ENCODE results near the gene DNAH14.

DNA sequence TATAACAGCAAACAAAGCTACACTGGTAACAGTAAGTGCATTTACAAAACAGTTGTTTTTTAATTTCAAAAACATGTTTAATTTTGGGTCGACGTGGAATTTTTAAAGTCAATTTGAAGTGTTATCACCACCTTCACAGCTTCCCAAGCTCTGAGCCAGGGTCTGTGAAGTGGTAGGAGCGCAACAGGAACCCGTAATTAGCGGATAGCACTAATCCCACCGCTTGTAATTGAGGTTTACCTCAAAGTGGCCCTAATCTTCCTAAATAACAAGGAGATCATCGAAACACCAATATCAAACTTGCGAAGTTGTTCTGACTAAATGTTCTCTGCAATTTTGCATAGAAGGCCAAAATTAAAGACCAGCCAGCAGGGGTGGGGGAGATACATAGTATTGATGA is 479.6 kb downstream of the DNAH14 start:
- TF ChIP-seq EZH2 (IDR thresholded peaks at IDR 0.05; ENCODE audit: low read length) = no peak
- TF ChIP-seq, protein P1, sequence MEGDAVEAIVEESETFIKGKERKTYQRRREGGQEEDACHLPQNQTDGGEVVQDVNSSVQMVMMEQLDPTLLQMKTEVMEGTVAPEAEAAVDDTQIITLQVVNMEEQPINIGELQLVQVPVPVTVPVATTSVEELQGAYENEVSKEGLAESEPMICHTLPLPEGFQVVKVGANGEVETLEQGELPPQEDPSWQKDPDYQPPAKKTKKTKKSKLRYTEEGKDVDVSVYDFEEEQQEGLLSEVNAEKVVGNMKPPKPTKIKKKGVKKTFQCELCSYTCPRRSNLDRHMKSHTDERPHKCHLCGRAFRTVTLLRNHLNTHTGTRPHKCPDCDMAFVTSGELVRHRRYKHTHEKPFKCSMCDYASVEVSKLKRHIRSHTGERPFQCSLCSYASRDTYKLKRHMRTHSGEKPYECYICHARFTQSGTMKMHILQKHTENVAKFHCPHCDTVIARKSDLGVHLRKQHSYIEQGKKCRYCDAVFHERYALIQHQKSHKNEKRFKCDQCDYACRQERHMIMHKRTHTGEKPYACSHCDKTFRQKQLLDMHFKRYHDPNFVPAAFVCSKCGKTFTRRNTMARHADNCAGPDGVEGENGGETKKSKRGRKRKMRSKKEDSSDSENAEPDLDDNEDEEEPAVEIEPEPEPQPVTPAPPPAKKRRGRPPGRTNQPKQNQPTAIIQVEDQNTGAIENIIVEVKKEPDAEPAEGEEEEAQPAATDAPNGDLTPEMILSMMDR (optimal IDR thresholded peaks at IDR 0.05 in 1 of 3, IDR thresholded peaks at IDR 0.05 in 1 of 3, conservative IDR thresholded peaks at IDR 0.05 in 1 of 3; ENCODE audit: extremely low read depth in 1 of 3, insufficient read depth in 2 of 3, low read length in 3 of 3) = no peak
